Esophagus muscularis mucosa (tissue), 3 donors: ENCODE data around the gene UNC13A.
A peak's percentile ranks its signal among the peaks of the same experiment; 100 is the strongest.

Experiments used
- POLR2A ChIP-seq: fragments of 450-650 bp; IDR thresholded peaks from one replicate; pipeline ENCODE4 v1.6.1; 2017; ENCODE audit warnings: antibody characterized with exemption, moderate library complexity, mild to moderate bottlenecking, low read depth
- POLR2AphosphoS5 ChIP-seq, 2 donors: sonication (generic); formaldehyde crosslinking; IDR thresholded peaks; one replicate each; pipeline ENCODE4 v1.6.1; 2017; ENCODE audit warnings: antibody characterized with exemption in 2 of 2
- TF ChIP-seq, protein P1 (sequence below), 3 experiments: fragments of 200-600 bp in 2 of 3; fragments of 450-650 bp in 1 of 3; sonication (generic) in 2 of 3; IDR thresholded peaks; one replicate each; pipeline ENCODE4 v1.5.1; 2017 to 2019; ENCODE audit warnings: antibody characterized with exemption in 3 of 3, mild to moderate bottlenecking in 2 of 3, moderate library complexity in 1 of 3

DNA sequence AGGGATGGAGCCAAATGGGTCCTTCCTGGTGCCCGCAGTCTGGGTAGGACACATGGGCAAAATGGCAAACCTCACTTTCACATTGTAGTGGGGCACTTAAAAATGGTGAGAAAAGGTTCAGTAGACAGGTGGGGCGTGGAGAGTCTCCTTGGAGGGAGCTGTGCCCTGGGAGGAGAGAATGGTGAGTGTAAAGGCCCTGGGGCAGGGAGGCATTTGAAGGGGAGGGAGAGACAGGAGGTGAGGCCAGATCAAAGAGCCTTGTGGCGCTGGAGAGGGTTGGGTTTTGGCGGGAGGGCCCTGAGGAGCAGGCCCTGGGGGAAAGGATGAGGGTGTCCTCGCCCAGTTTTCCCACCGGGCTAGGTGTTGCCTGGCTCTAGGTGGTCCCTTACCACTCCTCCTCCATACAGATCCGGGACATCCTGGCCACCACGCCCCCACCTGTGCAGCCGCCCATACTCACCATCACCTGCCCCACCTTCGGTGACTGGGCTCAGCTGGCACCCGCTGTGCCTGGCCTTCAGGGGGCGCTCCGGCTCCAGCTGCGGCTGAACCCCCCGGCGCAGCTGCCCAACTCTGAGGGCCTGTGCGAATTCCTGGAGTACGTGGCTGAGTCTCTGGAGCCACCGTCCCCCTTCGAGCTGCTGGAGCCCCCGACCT is 37.4 kb upstream of the UNC13A start:
- TF ChIP-seq, protein P1, sequence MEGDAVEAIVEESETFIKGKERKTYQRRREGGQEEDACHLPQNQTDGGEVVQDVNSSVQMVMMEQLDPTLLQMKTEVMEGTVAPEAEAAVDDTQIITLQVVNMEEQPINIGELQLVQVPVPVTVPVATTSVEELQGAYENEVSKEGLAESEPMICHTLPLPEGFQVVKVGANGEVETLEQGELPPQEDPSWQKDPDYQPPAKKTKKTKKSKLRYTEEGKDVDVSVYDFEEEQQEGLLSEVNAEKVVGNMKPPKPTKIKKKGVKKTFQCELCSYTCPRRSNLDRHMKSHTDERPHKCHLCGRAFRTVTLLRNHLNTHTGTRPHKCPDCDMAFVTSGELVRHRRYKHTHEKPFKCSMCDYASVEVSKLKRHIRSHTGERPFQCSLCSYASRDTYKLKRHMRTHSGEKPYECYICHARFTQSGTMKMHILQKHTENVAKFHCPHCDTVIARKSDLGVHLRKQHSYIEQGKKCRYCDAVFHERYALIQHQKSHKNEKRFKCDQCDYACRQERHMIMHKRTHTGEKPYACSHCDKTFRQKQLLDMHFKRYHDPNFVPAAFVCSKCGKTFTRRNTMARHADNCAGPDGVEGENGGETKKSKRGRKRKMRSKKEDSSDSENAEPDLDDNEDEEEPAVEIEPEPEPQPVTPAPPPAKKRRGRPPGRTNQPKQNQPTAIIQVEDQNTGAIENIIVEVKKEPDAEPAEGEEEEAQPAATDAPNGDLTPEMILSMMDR (IDR thresholded peaks at IDR 0.05) = peak in 1 of 3 experiments; percentile 7
- no peak for TF ChIP-seq POLR2A
- TF ChIP-seq POLR2AphosphoS5 (IDR thresholded peaks at IDR 0.05) = no peak
